C1 segment of cervical spinal cord (tissue), 14 donors: ENCODE data around the gene RIOK2.

ENCODE experiments used
- DNase-seq, 14 donors: peaks; one replicate each; lab custom pipeline; 2025; lab: John Stamatoyannopoulos, UW

Gene RIOK2

DNA sequence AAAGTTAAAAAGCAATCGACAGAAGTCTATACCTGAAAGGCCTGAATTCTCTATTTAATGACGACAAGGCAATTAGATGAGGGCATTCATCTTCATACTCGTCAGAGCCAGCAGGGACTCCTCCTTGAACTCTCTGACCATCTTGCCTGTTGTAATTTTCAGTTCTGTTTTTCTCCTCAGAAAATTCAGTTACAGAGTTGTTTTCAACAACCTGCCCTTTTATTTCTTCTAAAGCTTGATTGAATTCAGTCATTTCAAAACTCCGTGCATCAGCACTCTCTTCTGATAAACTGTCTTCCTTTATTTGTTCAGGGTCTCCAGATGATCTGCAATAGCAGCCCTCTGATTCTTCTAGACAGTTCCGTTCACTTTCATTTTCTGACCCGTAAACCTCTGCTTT is 15.6 kb downstream of the RIOK2 start:
- no peak for DNase-seq

DNA sequence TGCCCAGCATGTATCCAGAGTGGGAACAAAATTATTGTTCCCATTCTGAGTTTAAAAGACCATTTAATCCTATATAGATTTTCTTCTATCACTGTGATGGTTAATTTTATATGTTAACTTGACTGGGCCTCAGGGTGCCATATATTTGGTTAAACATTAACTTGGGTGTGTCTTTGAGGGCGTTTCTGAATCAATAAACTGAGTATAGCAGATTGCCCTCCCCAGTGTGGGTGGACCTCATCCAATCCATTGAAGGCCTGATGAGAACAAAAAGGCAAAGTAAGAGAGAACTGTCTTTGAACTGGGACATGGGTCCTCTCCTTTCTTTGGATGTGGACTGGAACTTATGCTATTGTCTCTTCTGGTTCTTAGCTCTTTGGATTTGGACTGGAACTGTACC is 17.3 kb downstream of the RIOK2 start:
- DNase-seq: no peak

DNA sequence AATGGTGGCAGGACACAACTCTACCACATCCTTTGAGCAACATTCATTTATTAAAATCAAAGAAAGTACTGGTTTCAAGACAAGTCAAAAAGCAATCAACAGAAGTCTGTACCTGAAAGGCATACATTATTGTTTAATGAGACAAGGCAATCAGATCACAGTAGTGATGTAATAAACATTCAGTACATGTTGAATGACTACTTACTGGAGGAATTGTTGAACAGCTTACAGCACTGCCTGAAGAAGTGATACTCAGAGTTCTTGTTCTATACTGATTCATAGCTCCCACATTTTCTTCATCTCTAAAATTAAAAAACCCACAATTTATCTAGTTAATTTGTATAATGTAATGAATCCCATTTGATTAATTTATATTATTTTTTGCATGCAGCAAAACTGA is 18.2 kb downstream of the RIOK2 start:
- DNase-seq: no peak

DNA sequence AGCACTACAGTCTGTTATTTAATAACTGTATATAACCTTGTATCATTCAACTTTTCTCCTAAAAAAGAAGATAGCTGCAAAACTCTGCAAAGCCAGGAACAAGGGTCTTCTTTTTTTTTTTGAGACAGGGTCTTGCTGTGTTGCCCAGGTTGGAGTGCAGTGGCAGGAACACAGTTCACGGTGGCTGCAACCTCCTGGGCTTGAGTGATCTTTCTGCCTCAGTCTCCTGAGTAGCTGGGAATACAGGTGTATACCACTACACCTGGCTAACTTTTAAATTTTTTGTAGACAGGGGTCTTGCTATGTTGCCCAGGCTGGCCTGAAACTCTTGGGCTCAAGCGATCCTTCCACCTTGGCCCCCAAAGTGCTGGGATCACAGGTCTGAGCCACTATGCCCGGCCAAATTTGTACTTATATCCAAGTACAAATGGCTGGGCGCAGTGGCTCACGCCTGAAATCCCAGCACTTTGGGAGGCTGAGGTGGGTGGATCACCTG is 19.2 kb downstream of the RIOK2 start:
- DNase-seq: no peak

DNA sequence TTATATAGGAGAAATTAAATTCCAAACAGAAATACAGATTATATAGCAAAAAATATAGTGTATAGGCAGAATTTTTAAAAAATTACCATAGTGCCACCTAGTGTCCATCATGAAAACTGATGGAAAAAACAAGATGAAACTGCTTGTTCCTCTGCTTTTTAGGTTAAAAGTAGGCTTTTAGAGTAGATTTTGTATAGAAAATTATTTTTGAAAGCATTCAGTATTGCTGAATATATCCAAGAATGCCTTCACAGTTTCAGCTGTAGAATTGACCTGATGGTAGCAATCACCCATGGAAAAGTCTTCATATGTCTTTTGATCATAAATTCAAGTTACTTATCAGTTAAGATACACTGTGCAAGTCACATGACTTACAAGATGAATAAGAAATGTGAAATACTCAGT is 19.7 kb downstream of the RIOK2 start:
- DNase-seq: no peak

DNA sequence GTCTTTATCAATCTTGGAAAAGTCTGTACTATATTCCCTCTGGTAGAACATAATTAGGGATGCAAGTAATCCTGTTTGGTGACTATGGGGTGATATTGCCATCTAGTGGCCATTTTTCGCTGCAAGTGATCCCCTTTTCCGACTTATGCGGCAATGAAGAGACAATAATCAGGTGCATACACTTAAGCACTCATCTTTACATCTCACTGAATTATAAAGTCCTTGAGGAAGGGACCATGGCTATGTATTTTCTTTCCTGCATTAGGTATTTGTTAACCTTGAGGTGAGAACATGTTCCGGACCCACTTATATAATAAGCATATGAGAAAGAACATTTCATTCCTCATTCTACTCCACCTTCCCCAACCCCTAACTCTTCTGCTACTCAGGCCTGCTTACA is 21.0 kb downstream of the RIOK2 start:
- peak in 9 of 14 donors; percentile 1 to 69 (median 16) for DNase-seq

DNA sequence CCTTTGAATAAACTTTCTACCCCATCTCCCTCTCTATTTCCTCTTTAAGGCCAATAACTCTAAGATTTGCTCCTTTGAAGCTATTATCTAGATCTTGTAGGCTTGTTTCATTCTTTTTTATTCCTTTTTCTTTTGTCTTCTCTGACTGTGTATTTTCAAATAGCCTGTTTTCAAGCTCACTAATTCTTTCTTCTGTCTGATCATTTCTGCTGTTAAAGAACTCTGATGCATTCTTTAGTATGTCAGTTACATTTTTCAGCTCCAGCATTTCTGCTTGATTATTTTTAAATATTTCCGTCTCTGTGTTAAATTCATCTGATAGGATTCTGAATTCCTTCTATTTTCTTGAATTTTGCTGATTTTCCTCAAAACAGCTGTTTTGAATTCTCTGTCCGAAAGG is 25.4 kb downstream of the RIOK2 start:
- DNase-seq: no peak

DNA sequence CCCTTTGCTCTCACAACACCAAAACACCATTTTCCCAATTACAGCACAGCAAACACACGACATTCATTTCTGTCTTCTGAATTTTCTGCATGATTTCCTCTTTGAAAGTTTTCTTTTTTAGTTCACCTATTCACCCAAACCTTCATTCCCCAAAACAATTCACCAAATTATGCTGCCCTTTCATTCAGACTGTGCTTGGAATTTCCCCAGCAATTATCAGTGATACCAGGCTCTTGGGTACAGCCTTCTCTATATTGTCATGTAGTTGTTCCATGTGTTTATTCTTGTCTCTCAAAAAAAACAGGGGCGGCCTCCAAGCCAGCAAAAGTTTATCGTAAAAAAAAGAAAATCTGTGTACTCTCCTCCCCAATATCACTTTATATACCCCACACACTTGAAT is 31.7 kb downstream of the RIOK2 start:
- DNase-seq: no peak

DNA sequence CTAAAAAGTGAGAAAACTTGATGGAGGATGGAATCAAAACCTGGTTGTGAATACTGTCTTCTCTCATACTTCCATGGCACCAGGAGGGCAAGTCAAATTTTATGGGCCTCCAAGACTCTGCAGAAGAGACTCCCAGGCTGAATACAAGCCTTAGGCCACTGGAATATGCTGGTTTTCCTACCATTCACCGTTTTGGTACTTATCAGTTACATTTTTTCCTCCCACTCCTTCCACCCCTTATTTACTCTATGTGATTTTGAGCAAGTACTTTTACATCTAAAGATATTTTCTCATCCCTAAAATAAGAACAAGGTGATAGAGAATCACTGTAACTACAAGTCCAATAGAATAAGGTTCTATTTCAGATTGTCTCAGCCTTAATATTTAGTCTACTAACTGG is 32.6 kb downstream of the RIOK2 start:
- DNase-seq: no peak

DNA sequence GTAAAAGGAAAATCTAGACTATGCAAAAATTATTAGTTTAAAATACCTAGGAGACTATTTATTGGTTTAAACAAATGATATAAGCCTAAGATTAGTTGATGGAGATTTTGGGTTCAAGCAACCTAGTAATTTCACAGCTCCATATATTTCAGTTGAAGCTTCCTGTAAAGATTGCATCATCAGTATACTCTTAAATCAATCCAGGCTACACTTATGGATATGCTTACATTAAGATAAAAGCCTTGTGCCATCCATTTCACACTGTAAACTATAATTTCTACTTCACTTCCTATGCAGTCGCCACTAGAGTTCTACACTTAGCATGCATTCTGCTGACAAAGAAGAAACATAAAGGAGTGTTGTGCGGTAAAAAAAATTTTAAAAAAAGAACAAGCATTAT is 33.3 kb downstream of the RIOK2 start:
- DNase-seq: no peak

DNA sequence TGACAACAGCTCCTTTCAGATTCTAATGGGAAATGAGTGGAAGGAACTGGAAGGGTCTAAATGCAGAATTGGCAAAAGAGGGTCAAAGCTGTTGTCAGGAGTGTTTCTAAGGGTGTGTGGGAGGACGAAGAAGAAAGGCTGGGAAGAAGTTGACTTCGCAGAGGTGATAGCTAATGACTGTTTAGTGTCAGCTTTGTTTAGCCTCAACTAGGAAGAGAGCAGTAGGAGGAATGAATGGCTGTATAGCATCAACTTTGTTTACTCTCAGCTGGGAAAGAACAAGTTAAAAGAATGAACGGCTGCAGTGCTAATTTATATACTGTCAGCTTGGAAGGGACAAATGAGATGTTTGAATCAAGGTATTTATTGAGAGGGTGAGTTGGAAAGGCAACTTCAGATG is 34.8 kb downstream of the RIOK2 start:
- no peak for DNase-seq

DNA sequence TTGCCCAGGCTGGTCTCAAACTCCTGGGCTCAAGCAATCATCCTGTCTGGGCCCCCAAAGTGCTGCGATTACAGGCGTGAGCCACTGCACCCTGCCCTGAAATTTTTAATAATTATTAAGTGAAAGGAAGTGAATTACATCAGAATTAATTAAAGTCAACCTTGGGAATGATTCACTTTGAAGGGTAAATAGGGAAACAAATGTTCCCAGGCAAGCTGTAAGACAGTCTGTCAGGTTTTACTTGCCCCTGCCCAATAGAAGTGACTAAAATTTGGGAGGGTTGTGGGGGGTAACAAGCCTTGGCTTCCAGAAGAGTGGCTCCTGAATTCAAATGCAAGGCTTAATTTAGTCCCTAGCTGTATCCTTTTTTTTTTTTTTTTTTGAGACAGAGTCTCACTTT is 39.3 kb downstream of the RIOK2 start:
- no peak for DNase-seq

DNA sequence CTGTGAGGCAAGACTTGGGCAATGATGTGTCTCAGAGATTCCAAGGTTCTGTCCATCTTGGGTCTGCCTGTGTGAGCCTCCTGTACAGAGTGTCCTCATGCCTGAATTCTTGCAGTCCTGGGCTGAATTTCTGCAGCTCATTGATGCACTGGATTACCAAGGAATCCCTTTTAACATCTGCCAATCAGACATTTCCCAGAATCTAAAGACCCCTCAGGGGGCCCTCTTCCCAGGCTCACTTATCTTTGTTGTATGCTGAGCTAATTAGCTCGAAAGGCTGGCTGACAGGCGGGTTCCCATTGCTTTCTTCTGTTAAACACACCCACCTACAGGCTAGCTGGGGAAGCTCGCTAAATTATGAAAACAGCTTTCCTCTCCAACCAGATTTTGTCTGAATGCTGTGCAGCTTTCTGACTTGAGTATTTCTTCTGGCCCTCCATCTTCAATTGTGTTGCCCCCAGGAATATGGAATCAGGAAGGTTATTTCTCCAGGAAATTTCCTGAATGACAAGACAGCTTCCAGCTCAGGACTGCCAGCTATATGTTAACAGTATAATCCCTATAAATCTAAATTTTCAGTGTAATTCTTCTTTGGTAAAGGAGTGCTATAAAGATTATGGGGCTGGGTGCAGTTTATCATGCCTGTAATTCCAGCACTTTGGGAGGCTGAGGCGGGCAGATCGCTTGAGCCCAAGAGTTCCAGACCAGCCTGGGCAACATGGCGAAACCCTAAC is 40.4 kb downstream of the RIOK2 start, which contains the start of gene LIX1:
TSS of gene LIX1 (minus strand) at position 91 of the 734 bp plus-strand sequence. CDS start at position 56, 35 bp downstream.
- DNase-seq: peak in 13 of 14 donors; percentile 6 to 77 (median 43)

DNA sequence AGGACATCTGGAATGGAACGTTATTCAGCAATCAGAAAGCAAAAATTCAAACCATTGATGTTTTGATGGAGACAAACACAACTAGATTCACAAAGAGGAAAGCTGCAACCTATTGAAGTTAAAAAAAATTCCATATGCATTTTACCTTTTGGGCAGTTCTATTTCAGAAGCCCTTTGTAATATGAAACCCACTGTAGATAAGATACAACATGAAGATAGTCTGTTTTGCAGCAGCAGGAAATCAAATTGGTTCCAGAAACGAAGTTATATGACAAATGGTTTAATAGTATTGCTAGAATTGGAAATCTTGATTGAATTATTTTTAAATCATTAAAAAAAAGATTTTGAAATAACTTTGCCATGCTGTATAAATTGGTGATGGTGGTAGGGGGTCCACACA is 41.5 kb downstream of the RIOK2 start:
- no peak for DNase-seq

DNA sequence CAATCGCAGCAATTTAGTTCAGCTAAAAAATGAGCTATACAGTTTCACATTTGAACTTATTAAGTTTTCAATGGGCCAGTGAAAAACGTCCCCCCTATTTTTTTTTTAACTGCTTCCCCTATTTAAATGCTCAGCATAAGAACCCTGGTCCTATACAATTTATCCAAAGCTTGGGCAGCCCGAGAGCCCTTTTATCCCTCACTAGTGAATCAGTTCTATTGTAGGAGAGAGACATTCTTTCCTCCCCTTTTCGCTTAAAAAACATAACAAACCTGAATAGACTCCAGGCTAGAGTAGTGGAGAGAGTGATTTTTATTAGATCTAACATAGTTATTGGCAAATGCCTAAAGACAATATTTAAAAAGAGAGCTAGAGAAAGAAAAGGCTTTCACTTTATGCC is 42.0 kb downstream of the RIOK2 start:
- DNase-seq: no peak

DNA sequence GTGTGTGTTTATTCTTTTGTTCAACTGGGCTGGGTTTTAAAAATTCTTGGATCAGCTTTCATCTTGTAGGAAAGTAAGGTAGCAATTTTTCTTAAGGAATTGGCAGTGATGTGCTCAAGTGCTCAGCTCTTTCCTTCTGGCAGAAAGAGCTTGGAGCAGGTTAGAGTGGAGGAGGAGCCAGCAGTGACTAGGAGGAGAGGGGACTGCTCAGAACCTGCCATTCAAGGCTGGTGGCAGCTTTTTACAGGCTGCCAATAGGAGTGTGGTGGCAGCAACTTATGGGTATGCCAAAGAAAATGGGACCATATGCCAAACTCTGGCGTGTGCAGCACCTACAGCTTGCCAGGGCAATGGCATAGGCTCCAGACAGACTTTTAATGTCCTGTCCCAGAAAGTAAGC is 42.8 kb downstream of the RIOK2 start:
- peak in 5 of 14 donors; percentile 12 to 35 (median 32) for DNase-seq

DNA sequence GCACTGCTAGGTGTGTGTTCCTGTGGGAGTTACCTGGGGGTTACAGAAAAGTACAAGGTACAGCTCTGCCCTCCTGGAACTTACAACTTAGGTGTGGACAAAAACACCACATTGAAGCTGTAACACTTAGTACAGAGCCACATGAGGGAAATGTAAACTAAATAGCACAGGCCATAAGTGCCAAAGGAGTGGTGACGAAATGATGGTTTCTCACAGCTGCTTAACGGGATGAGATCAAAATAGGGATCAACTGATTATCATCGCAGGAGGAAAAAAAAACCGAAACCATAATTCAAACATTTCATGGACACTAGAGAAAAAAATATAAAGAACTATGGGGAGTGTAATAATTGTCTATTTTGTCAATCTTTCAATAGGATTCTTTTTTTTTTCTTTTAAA is 46.6 kb downstream of the RIOK2 start:
- no peak for DNase-seq

DNA sequence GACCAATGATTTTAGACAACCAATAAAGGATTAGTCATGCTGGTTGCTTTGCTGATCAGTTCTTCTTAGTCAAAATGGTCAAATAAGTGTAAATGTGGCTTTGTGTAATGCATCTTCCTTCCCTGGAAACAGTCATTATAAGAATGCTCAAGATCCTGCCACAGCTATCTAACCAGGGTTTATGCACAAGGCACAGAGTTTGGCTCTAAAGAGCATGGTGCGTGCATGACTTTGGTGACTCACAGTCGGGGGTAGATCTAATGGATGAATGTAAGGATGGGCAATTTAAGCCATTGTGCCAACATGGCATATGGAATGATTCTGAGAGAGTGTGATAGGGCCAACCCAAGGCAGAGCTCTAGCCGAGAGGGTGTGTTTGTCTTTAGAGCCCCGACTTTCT is 47.2 kb downstream of the RIOK2 start:
- no peak for DNase-seq

DNA sequence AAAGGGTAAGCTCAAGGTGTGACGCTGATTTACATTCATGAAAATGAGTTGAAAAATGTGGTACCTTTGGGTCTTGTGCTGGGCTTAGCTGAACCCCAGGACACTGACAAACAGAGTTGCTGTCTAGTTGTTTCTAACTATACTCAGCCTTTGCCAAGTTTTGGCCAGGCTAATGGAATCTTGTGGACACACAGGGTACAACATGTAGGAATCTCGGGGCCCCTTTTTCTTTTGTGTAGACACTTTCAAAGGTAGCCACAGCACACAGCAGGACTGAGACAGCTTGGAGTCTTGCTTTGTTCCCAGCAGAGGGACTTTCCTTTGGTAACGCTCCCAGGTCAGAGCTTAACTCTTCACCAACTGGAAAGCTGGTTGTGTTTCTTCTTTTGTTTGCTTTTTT is 48.4 kb downstream of the RIOK2 start:
- no peak for DNase-seq

DNA sequence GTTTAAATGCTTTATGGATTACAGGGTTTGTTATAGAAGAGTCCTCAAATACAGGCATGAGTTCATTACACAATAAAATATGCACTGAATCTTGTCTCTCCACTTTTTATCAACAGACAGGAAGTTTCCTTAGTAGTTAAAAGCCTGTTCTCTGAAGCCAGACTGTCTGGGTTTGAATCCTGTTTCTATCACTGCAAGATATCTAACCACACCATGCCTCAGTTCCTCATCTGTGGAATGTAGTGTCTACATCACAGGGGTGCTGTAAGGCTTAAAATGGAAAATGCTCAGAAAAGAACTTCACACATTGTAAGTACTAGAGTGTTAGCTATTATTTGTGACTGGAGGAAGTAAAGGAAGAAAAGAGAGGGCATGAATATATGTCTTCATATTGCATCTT is 49.9 kb downstream of the RIOK2 start:
- no peak for DNase-seq

DNA sequence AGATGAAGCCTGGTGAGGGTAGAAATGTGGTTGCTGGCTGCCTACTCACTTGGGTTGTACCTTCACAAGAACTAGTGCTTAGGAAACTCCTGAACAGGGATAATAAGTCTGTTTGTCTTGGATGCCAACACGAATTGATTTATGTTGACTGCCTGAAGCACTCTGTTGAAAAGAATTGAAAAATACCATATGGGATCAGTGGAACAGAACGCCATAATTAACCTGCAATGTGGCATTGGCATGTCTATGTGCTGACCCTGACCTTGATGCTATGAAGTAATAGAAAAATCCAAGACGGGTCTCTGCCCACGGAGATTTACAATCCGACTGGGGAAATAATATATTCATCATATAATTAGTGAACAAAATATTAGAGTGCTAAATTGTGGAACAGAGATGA is 51.1 kb downstream of the RIOK2 start:
- no peak for DNase-seq

DNA sequence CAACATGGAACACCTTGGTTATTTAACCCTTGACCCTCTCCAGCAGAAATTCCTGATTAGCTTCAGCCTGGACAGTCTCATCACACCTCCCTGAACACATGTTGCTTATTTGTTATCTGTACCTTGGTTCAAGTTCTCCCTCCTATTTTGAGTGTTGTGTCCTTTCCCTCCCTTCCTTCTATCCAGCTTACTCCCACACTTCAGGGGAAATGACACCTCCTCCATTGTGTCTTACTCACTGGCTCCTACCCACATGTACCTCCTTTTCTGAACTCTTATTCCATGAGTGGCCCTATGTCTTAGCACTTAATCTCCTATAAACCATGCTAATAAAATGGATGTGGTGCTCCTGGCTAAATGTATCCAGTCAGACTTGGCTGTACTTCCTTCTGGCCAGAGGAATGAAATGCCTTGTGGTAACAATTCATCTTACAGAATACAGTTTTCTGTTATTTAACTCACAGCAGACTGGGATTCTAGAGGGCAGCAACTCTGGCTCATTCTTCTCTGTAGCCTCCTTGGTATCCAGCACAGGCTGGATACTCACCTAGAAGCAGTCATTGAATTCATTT is 51.8 kb downstream of the RIOK2 start:
- DNase-seq: no peak

DNA sequence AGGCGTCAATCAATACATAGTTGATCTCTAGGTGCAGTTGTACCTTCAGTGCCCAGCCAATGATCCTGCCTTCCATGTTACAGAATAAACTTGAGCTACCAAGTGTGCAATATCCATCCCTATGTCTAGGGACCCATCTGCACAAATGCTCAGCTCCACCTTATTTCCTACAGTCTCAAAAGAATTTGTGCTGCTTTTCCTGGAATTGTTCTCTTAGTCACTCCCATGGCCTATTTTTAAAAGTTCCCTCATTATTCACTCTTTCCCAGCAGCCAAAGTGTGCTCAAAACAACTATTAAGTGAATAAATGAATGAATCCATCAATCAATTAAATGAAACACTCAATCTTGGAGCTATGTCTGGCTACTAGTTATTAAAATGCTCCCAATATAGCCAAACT is 55.3 kb downstream of the RIOK2 start:
- no peak for DNase-seq
